GM23248 (cell line): ENCODE data around the gene OBP2A.

Source experiments
- EZH2 ChIP-seq: fragments of 200-600 bp; sonication (generic); IDR thresholded peaks from 2 replicates; pipeline ENCODE4 v1.6.1; 2018; ENCODE audit warnings: antibody characterized with exemption, mild to moderate bottlenecking; ENCODE audit not compliant: insufficient read depth, poor library complexity, severe bottlenecking
- EZH2phosphoT487 ChIP-seq: fragments of 200-600 bp; sonication (generic); IDR thresholded peaks from 2 replicates; pipeline ENCODE4 v1.6.1; 2018; ENCODE audit warnings: antibody characterized with exemption, moderate library complexity, mild to moderate bottlenecking, low read depth; ENCODE audit not compliant: insufficient read depth

DNA sequence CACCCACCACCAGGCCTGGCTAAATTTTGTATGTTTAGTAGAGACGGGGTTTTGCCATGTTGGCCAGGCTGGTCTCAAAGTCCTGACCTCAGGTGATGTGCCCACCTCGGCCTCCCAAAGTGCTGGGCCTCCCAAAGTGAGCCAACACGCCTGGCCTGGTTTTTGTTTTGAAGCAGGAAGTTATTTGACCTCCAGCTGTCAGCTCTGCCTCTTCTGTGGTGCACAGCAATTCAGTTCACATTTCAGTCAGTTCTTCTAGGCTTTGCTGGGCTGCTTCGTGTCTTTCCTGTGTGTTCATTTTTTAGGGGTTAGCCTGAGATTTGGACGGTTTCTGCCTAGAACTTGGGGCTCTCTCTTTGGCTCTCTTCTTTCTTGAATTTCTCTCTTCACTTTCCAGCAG is 15.8 kb upstream of the OBP2A start:
- TF ChIP-seq EZH2phosphoT487 = no peak
- TF ChIP-seq EZH2 = no peak
